ENCODE data around the gene SLC38A7.

The SLC38A7 gene

DNA sequence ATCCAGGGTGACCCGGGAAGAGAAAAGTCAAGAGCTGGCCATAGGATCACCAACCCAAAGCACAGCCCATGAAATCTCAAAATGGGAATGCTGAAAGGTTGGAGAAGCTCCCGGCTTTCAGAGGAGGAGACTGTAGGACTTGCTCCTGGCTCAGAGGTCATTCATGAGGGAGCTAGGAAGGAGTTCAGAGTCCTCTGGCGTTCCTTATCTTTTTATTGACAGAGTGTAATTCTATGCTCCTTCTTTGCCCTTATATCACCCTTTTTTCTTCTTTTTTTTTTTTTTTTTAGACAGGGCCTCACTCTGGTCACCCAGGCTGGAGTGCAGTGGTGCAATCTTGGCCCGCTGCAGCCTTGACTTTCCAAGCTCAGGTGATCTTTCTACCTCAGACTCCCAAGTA, 27.7 kb downstream of the SLC38A7 start:
- no peaks in the 10 kb centered on the region for H3K36me3 ChIP-seq (ENCODE audit: low read length)
- no peaks in the 10 kb centered on the region for H3F3A ChIP-seq (ENCODE audit: insufficient read depth)
- no peaks in the 10 kb centered on the region for H4K20me1 ChIP-seq (ENCODE audit: low read depth, low read length)

DNA sequence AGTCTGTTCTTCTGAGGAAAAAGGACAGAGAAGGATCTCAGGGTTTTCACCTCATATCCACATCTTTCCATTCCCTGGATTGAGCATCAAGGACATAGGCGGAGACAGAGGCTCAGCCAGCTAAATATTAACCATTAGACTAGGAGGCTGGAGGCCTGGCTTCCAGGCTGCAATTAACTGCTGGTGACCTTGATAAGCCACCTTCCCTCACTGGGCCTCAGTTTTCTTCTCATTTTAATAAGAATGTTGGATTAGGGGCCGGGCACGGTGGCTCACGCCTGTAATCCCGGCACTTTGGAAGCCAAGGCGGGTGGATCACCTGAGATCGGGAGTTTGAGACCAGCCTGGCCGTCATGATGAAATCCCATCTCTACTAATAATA, 29.4 kb downstream of the SLC38A7 start:
- Histone ChIP-seq H3K36me3 (ENCODE audit: low read length) (no peaks in the 10 kb centered on the region), H3K9me2 (replicated peaks; ENCODE audit: insufficient read depth, low read length) (no peaks in the 10 kb centered on the region), H3K4me2 (ENCODE audit: low read depth, low read length, poor library complexity, severe bottlenecking) (no peak overlapping the region), H3K27ac (ENCODE audit: low read depth, low read length) (no peak overlapping the region), H3K4me3 (ENCODE audit: insufficient read depth, low read length, poor library complexity, severe bottlenecking) (no peak overlapping the region), H3K9ac (ENCODE audit: low read length) (no peak overlapping the region), H2AFZ (ENCODE audit: low read depth, low read length, severe bottlenecking) (no peak overlapping the region), H4K20me1 (ENCODE audit: low read depth, low read length) (no peaks in the 10 kb centered on the region), H3K27me3 (ENCODE audit: low read length) (no peaks in the 10 kb centered on the region), H3K9me3 (ENCODE audit: insufficient read depth, low read length) (no peaks in the 10 kb centered on the region), H3K79me2 (ENCODE audit: insufficient read depth, low read length) (no peaks in the 10 kb centered on the region), H3F3A (ENCODE audit: insufficient read depth) (no peaks in the 10 kb centered on the region)
- TF ChIP-seq, protein P1, sequence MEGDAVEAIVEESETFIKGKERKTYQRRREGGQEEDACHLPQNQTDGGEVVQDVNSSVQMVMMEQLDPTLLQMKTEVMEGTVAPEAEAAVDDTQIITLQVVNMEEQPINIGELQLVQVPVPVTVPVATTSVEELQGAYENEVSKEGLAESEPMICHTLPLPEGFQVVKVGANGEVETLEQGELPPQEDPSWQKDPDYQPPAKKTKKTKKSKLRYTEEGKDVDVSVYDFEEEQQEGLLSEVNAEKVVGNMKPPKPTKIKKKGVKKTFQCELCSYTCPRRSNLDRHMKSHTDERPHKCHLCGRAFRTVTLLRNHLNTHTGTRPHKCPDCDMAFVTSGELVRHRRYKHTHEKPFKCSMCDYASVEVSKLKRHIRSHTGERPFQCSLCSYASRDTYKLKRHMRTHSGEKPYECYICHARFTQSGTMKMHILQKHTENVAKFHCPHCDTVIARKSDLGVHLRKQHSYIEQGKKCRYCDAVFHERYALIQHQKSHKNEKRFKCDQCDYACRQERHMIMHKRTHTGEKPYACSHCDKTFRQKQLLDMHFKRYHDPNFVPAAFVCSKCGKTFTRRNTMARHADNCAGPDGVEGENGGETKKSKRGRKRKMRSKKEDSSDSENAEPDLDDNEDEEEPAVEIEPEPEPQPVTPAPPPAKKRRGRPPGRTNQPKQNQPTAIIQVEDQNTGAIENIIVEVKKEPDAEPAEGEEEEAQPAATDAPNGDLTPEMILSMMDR (IDR thresholded peaks at IDR 0.05; ENCODE audit: insufficient read depth, low read length, poor library complexity, severe bottlenecking), result no peak
- TF ChIP-seq EZH2phosphoT487 (conservative IDR thresholded peaks at IDR 0.05; ENCODE audit: low read length), result no peak

More for the DNA sequence above, 27.7 kb downstream of the SLC38A7 start:
- no peaks in the 10 kb centered on the region for H3K27me3 ChIP-seq (ENCODE audit: low read length)
- no peaks in the 10 kb centered on the region for H3K9me3 ChIP-seq (ENCODE audit: insufficient read depth, low read length)
- no peaks in the 10 kb centered on the region for H3K9me2 ChIP-seq (replicated peaks; ENCODE audit: insufficient read depth, low read length)
- no peak overlapping the region for H2AFZ ChIP-seq (ENCODE audit: low read depth, low read length, severe bottlenecking)
- TF ChIP-seq EZH2phosphoT487 (conservative IDR thresholded peaks at IDR 0.05; ENCODE audit: low read length), result no peak
- TF ChIP-seq, protein P1 (IDR thresholded peaks at IDR 0.05; ENCODE audit: insufficient read depth, low read length, poor library complexity, severe bottlenecking), result no peak
- no peak overlapping the region for H3K27ac ChIP-seq (ENCODE audit: low read depth, low read length)
- no peak overlapping the region for H3K4me3 ChIP-seq (ENCODE audit: insufficient read depth, low read length, poor library complexity, severe bottlenecking)
- no peak overlapping the region for H3K9ac ChIP-seq (ENCODE audit: low read length)
- H3K4me2 ChIP-seq (ENCODE audit: low read depth, low read length, poor library complexity, severe bottlenecking), result no peak overlapping the region
- no peaks in the 10 kb centered on the region for H3K79me2 ChIP-seq (ENCODE audit: insufficient read depth, low read length)

DNA sequence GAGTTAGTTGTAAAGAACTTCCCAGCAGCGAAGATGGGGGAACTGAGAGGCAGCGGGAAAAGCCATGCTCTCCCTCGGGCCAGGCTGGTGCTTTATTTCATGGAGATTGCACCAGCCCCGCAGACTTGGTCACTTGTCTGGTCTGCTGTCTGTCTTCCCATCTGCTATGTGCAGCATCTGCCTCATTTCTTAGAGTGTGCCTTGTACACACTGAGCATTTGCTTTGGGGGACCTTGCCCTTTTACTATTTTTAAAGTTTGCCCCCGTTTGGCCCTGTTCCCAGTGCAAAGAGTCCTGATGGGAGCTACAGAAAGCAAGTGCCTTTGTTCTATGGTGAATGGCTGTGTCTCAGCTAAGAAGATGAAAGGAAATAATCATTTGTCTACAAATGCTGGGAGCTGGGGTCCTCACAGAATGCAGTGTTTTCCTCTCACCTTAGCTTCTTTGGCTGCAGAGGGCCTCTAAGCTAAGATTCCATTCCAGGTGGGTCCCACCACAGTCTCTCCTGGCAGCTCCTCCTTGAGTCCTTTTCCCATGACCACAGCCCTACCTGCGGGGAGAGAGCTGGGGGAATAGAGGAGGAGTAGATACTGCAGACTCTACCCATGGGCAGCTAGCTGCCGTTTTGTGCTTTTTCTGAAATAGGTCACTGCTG, 29.9 kb downstream of the SLC38A7 start:
- H3K9me3 ChIP-seq (ENCODE audit: insufficient read depth, low read length), result no peaks in the 10 kb centered on the region
- no peak overlapping the region for H3K4me3 ChIP-seq (ENCODE audit: insufficient read depth, low read length, poor library complexity, severe bottlenecking)
- TF ChIP-seq, protein P1 (IDR thresholded peaks at IDR 0.05; ENCODE audit: insufficient read depth, low read length, poor library complexity, severe bottlenecking), result no peak
- TF ChIP-seq EZH2phosphoT487 (conservative IDR thresholded peaks at IDR 0.05; ENCODE audit: low read length), result no peak
- no peak overlapping the region for H2AFZ ChIP-seq (ENCODE audit: low read depth, low read length, severe bottlenecking)
- no peak overlapping the region for H3K27ac ChIP-seq (ENCODE audit: low read depth, low read length)
- H3K9ac ChIP-seq (ENCODE audit: low read length), result no peak overlapping the region
- no peaks in the 10 kb centered on the region for H3K36me3 ChIP-seq (ENCODE audit: low read length)
- no peaks in the 10 kb centered on the region for H4K20me1 ChIP-seq (ENCODE audit: low read depth, low read length)
- H3K4me2 ChIP-seq (ENCODE audit: low read depth, low read length, poor library complexity, severe bottlenecking), result no peak overlapping the region
- H3K9me2 ChIP-seq (replicated peaks; ENCODE audit: insufficient read depth, low read length), result no peaks in the 10 kb centered on the region
- no peaks in the 10 kb centered on the region for H3F3A ChIP-seq (ENCODE audit: insufficient read depth)
- no peaks in the 10 kb centered on the region for H3K27me3 ChIP-seq (ENCODE audit: low read length)
- H3K79me2 ChIP-seq (ENCODE audit: insufficient read depth, low read length), result no peaks in the 10 kb centered on the region
